ENCODE results near the gene BBS1.

GRCh38 chr11:66555416-66555815 lies 45.0 kb downstream of the BBS1 start:
- TF ChIP-seq CTCF (IDR thresholded peaks at IDR 0.05) (no peak), RCOR1 (IDR thresholded peaks at IDR 0.05; ENCODE audit: low read depth, low read length) (no peak), CHD4 (IDR thresholded peaks at IDR 0.05; ENCODE audit: borderline replicate concordance) (no peak)
